GM12891 (cell line): ENCODE results near the gene C1QL4.
A peak's percentile ranks its signal among the peaks of the same experiment; 100 is the strongest.
"Not testable (repeated sequence)": the region's sequence is repeated elsewhere in the genome, so short reads cannot be mapped to it uniquely, and the experiment has no call there.

Experiments used
- DNase-seq: peaks from one replicate; pipeline ENCODE4 v3.0.0; 2011; ENCODE audit warnings: low spot score; ENCODE audit not compliant: insufficient read length
- FAIRE-seq: peaks from 2 replicates; lab custom pipeline; 2011; peaks lifted over from hg19 to GRCh38; lab: Jason Lieb, UNC
- PAX5 ChIP-seq: IDR thresholded peaks from 2 replicates; pipeline ENCODE4 v1.6.1; 2011; ENCODE audit warnings: low read length, moderate library complexity, mild to moderate bottlenecking; ENCODE audit not compliant: insufficient read depth, severe bottlenecking
- POLR2A ChIP-seq: IDR thresholded peaks from 2 replicates; pipeline ENCODE4 v1.6.1; 2011; ENCODE audit warnings: low read depth, low read length, control low read depth
- POLR2AphosphoS5 ChIP-seq: IDR thresholded peaks from 2 replicates; pipeline ENCODE4 v1.6.1; 2011; ENCODE audit warnings: low read depth, low read length, control low read depth
- POU2F2 ChIP-seq: IDR thresholded peaks from 2 replicates; pipeline ENCODE4 v1.6.1; 2011; ENCODE audit warnings: low read depth, mild to moderate bottlenecking, control low read depth, low read length, moderate library complexity
- SPI1 ChIP-seq: IDR thresholded peaks from 2 replicates; pipeline ENCODE4 v1.6.1; 2011; ENCODE audit warnings: low read depth, low read length, control low read depth
- TAF1 ChIP-seq: IDR thresholded peaks from 2 replicates; pipeline ENCODE4 v1.6.1; 2011; ENCODE audit warnings: low read depth, low read length, control low read depth

Gene C1QL4

DNA sequence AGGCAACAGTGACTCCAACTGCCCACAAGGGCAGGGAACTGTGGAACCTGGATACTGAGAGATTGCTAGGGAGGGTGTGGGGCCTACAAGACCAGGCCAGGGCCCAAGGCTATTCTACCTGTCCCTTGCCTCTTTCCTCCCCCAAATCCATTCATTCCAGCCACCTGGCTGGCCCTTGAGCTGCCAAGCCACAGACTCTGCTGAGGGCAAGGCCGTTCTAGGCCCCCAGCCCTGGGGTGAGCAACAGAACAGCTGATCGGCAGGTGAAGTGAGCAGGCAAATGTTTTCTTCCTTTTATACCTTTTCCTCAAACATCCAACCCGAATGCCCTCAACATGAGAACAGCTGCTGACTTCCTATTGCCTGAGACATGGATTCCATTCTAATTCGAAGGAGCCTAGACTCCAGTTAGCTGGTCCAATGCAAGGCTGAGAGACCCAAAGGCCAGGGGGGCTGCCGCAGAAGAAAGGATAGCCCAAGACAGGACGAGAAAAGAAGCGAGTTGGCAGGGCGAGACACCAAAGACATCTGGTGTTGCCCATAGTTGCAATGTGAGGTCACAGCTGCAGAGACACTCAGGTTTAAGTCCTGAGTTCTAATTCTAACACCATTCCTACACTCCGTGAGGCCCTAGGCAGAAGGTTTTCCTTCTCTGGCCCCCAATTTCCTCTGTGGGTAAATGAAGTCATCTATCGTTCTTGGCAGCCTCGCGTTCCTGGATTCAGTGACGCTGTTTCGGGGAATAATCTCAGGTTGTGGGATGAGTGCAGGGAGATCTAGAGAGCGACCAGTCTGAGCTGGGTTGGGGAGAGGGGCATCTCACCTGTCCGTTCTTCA is 1.7 kb downstream of the C1QL4 start:
- no peak for TF ChIP-seq POU2F2
- TF ChIP-seq TAF1 = no peak
- no peak for TF ChIP-seq SPI1
- TF ChIP-seq POLR2A = no peak
- no peak for TF ChIP-seq POLR2AphosphoS5
- no peak for TF ChIP-seq PAX5
- FAIRE-seq (no peak), DNase-seq (no peak)

DNA sequence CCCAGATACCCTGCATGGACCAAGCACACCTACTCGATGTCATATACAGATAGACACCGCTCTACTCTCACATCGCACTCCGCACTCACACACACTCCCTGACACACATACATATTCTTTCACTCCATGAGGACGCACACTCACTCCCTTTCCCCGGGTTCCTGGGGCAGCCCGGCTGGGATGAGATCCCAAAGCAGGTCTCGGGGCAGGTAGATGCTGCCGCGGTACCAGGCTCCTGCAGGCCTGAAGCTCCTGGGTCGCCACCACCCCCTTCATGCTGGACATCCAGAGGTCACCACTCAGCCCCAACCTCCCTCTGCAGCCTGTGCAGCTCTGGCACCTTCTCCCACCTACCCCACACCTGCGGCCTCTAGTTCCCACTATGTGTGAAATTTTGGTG is 2.3 kb downstream of the C1QL4 start:
- TF ChIP-seq PAX5 = no peak
- TF ChIP-seq POU2F2 = no peak
- TF ChIP-seq SPI1 = no peak
- no peak for TF ChIP-seq POLR2AphosphoS5
- no peak for TF ChIP-seq TAF1
- no peak for TF ChIP-seq POLR2A
- DNase-seq (no peak), FAIRE-seq (no peak)

DNA sequence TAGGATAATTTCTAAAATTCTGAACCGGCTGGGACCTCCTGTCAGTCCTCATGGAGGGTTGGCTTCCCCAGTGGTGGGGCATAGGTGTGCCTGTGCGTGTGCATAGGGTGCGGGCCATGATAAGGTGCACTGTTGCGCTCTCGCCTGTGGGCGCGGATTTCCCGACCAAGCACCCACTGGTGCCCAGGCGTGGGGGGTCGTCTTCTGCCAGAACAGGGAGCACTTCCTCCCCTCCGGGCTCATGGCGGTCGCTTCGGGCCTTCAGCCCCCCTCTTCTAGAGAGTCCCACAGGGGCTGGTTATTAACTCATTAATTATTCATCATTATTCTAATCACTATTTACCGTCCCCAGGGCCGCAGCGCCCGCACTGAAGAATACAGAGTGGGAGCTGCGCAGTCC is 2.8 kb downstream of the C1QL4 start:
- TF ChIP-seq POU2F2 (no peak), PAX5 (no peak), POLR2AphosphoS5 (no peak), POLR2A (no peak)
- DNase-seq = no peak
- FAIRE-seq = no peak

DNA sequence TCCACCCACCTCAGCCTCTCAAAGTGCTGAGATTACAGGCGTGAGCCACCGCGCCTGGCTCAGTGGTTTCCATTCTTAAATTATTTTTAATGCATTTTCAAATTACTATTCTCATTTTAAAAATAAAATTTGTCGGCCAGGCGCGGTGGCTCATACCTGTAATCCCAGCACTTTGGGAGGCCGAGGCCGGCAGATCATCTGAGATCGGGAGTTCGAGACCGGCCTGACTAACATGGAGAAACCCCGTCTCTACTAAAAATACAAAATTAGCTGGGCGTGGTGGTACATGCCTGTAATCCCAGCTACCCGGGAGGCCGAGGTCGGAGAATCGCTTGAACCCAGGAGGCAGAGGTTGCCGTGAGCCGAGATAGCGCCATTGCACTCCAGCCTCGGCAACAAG is 3.2 kb downstream of the C1QL4 start:
- not testable (repeated sequence) for FAIRE-seq, DNase-seq

DNA sequence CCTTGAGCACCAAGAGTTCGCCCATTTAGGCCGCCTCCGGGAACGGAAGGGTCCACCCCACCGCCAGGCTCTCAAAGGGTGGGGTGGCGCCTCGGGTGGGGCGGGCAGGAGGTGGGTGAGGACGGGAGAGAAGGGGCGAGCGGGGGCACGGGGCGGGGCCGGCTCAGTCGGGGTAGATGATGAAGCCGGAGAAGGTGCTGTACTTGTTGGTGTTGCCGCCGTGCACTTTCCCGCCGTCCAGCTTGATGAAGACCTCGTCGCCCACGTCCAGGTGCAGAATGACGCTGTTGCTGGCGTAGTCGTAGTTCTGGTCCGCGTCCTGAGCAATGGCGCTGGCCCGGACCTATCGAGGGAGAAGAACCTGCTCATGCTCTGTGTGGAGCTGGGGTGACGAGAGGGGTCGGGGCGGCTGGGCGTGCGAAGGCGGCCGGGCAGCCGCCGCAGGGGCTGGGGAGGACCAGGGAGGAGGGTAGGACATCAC is 4.1 kb downstream of the C1QL4 start:
- peak; percentile 60 for FAIRE-seq
- DNase-seq = no peak
- TF ChIP-seq POLR2AphosphoS5 (no peak), SPI1 (no peak), POLR2A (no peak), PAX5 (no peak), POU2F2 (no peak), TAF1 (no peak)

DNA sequence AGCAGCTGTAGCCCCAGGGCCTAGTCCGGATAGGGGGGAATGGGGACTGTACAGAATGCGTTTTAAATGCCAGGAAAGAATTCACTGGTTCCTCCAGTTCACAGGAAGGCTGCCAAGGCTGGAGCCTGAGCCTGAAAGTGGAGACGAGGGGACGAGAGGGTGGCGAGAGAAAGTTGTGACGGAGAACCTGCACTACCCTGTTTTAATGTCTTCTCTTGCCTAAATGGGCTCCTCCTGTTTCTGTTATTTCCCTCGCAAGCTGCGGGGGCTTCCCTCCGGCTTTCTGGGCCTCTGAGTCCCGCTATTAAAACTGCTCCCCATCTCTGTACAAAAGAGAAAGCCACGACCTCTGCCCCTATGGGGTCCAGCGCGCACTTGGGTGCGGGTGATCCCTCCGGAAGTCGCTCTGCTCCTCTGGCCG is 4.5 kb downstream of the C1QL4 start:
- DNase-seq = no peak
- TF ChIP-seq TAF1 = no peak
- no peak for TF ChIP-seq POLR2AphosphoS5
- no peak for TF ChIP-seq POU2F2
- TF ChIP-seq SPI1 = no peak
- no peak for TF ChIP-seq POLR2A
- no peak for TF ChIP-seq PAX5
- FAIRE-seq = no peak

DNA sequence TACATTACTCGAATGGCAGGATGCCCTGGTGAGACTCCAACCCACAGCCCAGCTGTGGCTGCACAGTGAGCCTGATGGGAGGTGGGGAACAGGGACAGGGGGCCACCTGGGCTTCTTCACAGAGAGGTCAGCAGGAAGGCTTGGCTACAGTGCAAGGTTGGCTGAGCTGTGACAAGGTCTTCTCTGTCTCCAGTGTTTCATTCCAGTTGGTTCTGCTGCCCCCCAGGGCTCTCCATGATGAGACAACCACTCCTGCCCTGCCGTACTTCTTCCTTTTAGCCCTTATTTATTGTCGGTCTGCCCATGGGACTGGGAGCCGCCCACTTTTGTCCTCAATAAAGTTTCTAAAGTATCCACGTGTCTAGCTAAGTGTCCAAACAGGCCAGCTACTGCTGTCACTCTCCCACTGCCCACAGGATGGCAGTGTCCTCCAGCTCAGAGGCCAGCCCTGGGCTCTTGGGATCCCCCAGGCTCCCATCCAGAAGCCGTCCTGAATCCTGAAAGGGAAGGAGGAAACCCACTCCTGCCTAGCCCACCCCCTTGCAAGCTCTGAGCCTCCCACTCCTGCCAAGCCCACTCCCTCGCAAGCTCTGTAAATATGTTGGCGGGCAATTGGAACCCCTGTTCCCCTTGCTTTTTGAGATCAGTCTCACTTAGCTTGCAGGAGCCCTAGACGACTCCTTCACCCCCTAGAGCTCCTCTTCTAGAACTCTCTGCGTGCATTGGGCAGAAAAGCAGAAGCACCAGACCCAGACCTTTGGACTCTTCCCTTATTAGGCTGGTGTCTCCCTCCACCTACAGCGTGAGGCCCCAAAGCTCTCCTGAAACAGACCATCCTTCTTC is 5.4 kb downstream of the C1QL4 start:
- no peak for DNase-seq
- no peak for TF ChIP-seq PAX5
- TF ChIP-seq POLR2AphosphoS5 = no peak
- no peak for TF ChIP-seq POLR2A
- no peak for TF ChIP-seq POU2F2
- no peak for TF ChIP-seq SPI1
- TF ChIP-seq TAF1 = no peak
- no peak for FAIRE-seq

DNA sequence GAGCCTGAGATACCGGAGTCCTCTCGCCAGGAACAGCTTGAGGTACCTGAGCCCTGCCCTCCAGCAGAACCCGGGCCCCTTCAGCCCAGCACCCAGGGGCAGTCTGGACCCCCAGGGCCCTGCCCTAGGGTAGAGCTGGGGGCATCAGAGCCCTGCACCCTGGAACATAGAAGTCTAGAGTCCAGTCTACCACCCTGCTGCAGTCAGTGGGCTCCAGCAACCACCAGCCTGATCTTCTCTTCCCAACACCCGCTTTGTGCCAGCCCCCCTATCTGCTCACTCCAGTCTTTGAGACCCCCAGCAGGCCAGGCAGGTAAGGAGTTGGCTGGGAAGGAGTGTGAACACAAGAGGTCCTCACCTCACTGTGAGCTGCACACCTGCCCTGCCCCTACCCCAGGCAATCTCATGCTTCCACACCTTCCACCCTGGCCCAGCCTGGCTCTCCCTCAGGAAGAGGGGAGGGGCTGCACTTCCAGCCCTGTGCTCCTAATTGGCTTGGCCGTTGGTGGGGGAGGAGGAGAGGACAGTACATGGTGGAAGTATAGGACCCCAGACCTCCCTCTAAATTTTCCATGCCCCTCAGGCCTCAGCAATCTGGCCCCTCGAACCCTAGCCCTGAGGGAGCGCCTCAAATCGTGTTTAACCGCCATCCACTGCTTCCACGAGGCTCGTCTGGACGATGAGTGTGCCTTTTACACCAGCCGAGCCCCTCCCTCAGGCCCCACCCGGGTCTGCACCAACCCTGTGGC is 6.2 kb downstream of the C1QL4 start:
- TF ChIP-seq SPI1 (no peak), TAF1 (no peak), POU2F2 (no peak), PAX5 (no peak), POLR2A (no peak), POLR2AphosphoS5 (no peak)
- FAIRE-seq (no peak), DNase-seq (no peak)

DNA sequence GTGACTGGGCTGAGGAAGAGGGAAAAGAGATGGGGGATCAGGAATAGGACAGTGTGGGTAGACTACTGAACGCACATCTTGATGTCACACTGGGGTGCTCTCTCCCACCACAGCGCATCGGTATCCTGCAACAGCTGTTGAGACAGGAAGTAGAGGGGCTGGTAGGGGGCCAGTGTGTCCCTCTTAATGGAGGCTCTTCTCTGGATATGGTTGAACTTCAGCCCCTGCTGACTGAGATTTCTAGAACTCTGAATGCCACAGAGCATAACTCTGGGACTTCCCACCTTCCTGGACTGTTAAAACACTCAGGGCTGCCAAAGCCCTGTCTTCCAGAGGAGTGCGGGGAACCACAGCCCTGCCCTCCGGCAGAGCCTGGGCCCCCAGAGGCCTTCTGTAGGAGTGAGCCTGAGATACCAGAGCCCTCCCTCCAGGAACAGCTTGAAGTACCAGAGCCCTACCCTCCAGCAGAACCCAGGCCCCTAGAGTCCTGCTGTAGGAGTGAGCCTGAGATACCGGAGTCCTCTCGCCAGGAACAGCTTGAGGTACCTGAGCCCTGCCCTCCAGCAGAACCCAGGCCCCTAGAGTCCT is 6.9 kb downstream of the C1QL4 start:
- FAIRE-seq = no peak
- no peak for DNase-seq
- TF ChIP-seq POLR2AphosphoS5 (no peak), PAX5 (no peak)
